Fibroblast of the aortic adventitia (primary cell): ENCODE data around the gene ADAMTS10. TPM values are rescaled to one million over a fixed set of nuclear protein-coding genes. Genes with fewer than 3 reads are reported as not detected.
A peak's percentile ranks its signal among the peaks of the same experiment; 100 is the strongest.

Source experiments
- DNase-seq: peaks from one replicate; pipeline ENCODE4 v3.0.0-alpha.2; 2010; ENCODE audit warnings: low read depth
- H3K4me3 ChIP-seq: 2 replicates; pipeline ENCODE4 v1.5.1; 2011; ENCODE audit warnings: low read depth, mild to moderate bottlenecking, control low read depth, low read length, moderate library complexity
- CTCF ChIP-seq: IDR thresholded peaks from 2 replicates; pipeline ENCODE4 v1.5.1; 2011; ENCODE audit warnings: mild to moderate bottlenecking, low read length, control low read depth, inconsistent platforms; ENCODE audit not compliant: insufficient read depth
- total RNA-seq: library from RNA; depleted of rRNA; stranded (reverse); fragments of >200 nt; gene quantifications from 2 replicates; pipeline ENCODE4 v1.2.3, GENCODE V29; 2012; ENCODE audit warnings: low replicate concordance

ADAMTS10 gene
- total RNA-seq, 1 donor: 15.8 TPM

- peak; percentile 60 for DNase-seq
- peak; percentile 43 for TF ChIP-seq CTCF
Measured at GRCh38 chr19:8609279-8610040, 1.1 kb downstream of the ADAMTS10 start.

GRCh38 chr19:8608941-8609278 is 1.6 kb downstream of the ADAMTS10 start:
- TF ChIP-seq CTCF: no peak
- H3K4me3 ChIP-seq: peak overlapping the region; percentile 91
- no peak for DNase-seq

More at GRCh38 chr19:8609279-8610040, 1.1 kb downstream of the ADAMTS10 start:
- peak overlapping the region; percentile 91 for H3K4me3 ChIP-seq

GRCh38 chr19:8607386-8607785 is 3.1 kb downstream of the ADAMTS10 start:
- peak; percentile 94 for DNase-seq
- H3K4me3 ChIP-seq: no peak overlapping the region
- no peak for TF ChIP-seq CTCF

- TF ChIP-seq CTCF: no peak
- no peak overlapping the region for H3K4me3 ChIP-seq
- DNase-seq: no peak
Measured at GRCh38 chr19:8605514-8605913, 5.0 kb downstream of the ADAMTS10 start.

GRCh38 chr19:8601796-8602195 is 8.7 kb downstream of the ADAMTS10 start:
- no peak for DNase-seq
- no peak for TF ChIP-seq CTCF
- no peak overlapping the region for H3K4me3 ChIP-seq

- no peak for DNase-seq
- H3K4me3 ChIP-seq: no peak overlapping the region
- TF ChIP-seq CTCF: no peak
Measured at GRCh38 chr19:8600816-8601215, 9.7 kb downstream of the ADAMTS10 start.

- TF ChIP-seq CTCF: no peak
- DNase-seq: no peak
- no peak overlapping the region for H3K4me3 ChIP-seq
Measured at GRCh38 chr19:8600064-8600463, 10.5 kb downstream of the ADAMTS10 start.
